MCF 10A (cell line): Measurements from ENCODE around the gene IL10RB. TPM values are rescaled to one million over a fixed set of nuclear protein-coding genes. Genes with fewer than 3 reads are reported as not detected.
A peak's percentile ranks its signal among the peaks of the same experiment; 100 is the strongest.

Experiments
- BruUV-seq: library from RNA; stranded (reverse); fragments of 400-500 nt; replicated peaks from 2 replicates; lab custom pipeline; 2021; lab: Mats Ljungman, UMichigan
- CTCF ChIA-PET: fragments of 300-600 bp; sonication (Branson Sonifier 250); formaldehyde crosslinking; extraction: SDS; loops from one replicate; lab custom pipeline; 2021; ENCODE audit warnings: antibody characterized with exemption, inconsistent platforms; lab: Yijun Ruan, JAX
- POLR2A ChIA-PET: fragments of 300-600, 350-650 bp; sonication (Branson Sonifier 250); formaldehyde crosslinking; extraction: SDS; loops from one replicate; lab custom pipeline; 2020; ENCODE audit warnings: antibody characterized with exemption, inconsistent platforms; lab: Yijun Ruan, JAX
- DNase-seq: peaks from one replicate; pipeline ENCODE4 v3.0.0-alpha.2; 2018; ENCODE audit not compliant: unreplicated experiment
- H3K27ac Mint-ChIP-seq: one replicate; pipeline ENCODE4 v1.8.0; 2022; ENCODE audit warnings: mild to moderate bottlenecking, low read depth, mixed read lengths; ENCODE audit not compliant: unreplicated experiment
- H3K27me3 Mint-ChIP-seq: one replicate; pipeline ENCODE4 v1.8.0; 2022; ENCODE audit warnings: mixed read lengths; ENCODE audit not compliant: insufficient read depth, unreplicated experiment
- H3K36me3 Mint-ChIP-seq: one replicate; pipeline ENCODE4 v1.8.0; 2022; ENCODE audit warnings: mild to moderate bottlenecking, moderate library complexity, mixed read lengths; ENCODE audit not compliant: insufficient read depth, unreplicated experiment
- H3K4me1 Mint-ChIP-seq: one replicate; pipeline ENCODE4 v1.8.0; 2022; ENCODE audit warnings: mixed read lengths; ENCODE audit not compliant: insufficient read depth, unreplicated experiment
- H3K4me3 Mint-ChIP-seq: one replicate; pipeline ENCODE4 v1.8.0; 2022; ENCODE audit warnings: mild to moderate bottlenecking, moderate library complexity, mixed read lengths; ENCODE audit not compliant: unreplicated experiment
- H3K9me3 Mint-ChIP-seq: one replicate; pipeline ENCODE4 v1.8.0; 2022; ENCODE audit warnings: mixed read lengths; ENCODE audit not compliant: unreplicated experiment
- intact Hi-C: fragments of 100-400 bp; cut with micrococcal nuclease; formaldehyde crosslinking; loops from 2 replicates; pipeline ENCODE4 v1.14.1; 2022
- total RNA-seq: library from RNA; stranded (reverse); gene quantifications from 2 replicates; pipeline ENCODE4 v1.2.3, GENCODE V29; 2022
- TF ChIP-seq, protein P1 (sequence below): fragments of 200-600 bp; IDR thresholded peaks from one replicate; pipeline ENCODE4 v1.8.0; 2022; ENCODE audit warnings: antibody characterized with exemption, mild to moderate bottlenecking; ENCODE audit not compliant: unreplicated experiment

The IL10RB gene
- total RNA-seq, 1 experiment from 2014 or later, result 23.2 TPM

DNA sequence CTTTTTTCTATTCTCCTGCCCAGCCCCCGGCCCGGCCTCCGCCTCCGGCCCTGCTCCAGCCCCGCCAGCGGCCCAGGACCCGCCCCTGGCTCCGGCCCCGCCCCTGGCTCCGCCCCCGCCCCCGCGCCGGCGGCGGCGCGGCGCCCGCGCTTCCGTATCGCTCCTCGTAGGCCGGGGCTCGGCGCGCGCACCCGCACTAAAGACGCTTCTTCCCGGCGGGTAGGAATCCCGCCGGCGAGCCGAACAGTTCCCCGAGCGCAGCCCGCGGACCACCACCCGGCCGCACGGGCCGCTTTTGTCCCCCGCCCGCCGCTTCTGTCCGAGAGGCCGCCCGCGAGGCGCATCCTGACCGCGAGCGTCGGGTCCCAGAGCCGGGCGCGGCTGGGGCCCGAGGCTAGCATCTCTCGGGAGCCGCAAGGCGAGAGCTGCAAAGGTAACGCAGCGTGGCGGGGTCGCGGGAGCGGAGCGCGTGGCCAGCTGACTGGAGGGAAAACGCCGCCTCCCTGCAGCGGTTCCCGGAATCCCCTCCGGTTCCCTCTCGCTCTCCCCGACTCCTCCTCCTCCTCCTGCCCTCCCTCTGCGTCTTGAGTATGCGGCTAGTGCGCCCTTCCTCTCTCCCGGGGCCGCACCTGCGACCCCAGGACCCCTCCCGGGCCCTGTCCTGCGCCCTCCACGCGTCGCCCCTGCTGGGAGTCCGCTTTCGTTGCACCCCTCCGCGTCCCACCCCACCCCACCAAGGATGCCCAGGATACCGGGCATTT, 36.2 kb upstream of the IL10RB start, which contains the start of gene IFNAR2:
Gene IFNAR2 (plus strand): TSS at position 155 of the 761 bp plus-strand sequence. CDS start 11,985 bp downstream, outside the sequence.
- Mint-ChIP-seq H3K36me3 (peaks cover 6% of the 10 kb centered on the region), H3K27me3 (no peaks in the 10 kb centered on the region), H3K9me3 (no peaks in the 10 kb centered on the region), H3K4me3 (peak within 1 kb of the TSS; percentile 82), H3K4me1 (peaks cover 23% of the 10 kb centered on the region), H3K27ac (no peak within 1 kb of the TSS)
- ChIA-PET POLR2A (interaction anchor here (0.6 to 3.5 kb wide), 19 partner anchors 9 to 458 kb away, joined by 3 to 21 read pairs (median 5); partner anchors contain the start of genes IFNAR1, IL10RB, PAXBP1 and TMEM50B), CTCF (interaction anchor here (1.0 to 1.1 kb wide), 2 partner anchors 10 to 37 kb away, joined by 3 to 4 read pairs; no protein-coding TSS in a partner anchor)
- DNase-seq, result peak; percentile 54
- no TSS peak for BruUV-seq
- intact Hi-C loops, result loop anchor here (10.0 kb wide), 1 partner anchor 95 kb away; the partner anchor contains the start of gene IFNAR1
- TF ChIP-seq, protein P1, sequence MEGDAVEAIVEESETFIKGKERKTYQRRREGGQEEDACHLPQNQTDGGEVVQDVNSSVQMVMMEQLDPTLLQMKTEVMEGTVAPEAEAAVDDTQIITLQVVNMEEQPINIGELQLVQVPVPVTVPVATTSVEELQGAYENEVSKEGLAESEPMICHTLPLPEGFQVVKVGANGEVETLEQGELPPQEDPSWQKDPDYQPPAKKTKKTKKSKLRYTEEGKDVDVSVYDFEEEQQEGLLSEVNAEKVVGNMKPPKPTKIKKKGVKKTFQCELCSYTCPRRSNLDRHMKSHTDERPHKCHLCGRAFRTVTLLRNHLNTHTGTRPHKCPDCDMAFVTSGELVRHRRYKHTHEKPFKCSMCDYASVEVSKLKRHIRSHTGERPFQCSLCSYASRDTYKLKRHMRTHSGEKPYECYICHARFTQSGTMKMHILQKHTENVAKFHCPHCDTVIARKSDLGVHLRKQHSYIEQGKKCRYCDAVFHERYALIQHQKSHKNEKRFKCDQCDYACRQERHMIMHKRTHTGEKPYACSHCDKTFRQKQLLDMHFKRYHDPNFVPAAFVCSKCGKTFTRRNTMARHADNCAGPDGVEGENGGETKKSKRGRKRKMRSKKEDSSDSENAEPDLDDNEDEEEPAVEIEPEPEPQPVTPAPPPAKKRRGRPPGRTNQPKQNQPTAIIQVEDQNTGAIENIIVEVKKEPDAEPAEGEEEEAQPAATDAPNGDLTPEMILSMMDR, result no peak

DNA sequence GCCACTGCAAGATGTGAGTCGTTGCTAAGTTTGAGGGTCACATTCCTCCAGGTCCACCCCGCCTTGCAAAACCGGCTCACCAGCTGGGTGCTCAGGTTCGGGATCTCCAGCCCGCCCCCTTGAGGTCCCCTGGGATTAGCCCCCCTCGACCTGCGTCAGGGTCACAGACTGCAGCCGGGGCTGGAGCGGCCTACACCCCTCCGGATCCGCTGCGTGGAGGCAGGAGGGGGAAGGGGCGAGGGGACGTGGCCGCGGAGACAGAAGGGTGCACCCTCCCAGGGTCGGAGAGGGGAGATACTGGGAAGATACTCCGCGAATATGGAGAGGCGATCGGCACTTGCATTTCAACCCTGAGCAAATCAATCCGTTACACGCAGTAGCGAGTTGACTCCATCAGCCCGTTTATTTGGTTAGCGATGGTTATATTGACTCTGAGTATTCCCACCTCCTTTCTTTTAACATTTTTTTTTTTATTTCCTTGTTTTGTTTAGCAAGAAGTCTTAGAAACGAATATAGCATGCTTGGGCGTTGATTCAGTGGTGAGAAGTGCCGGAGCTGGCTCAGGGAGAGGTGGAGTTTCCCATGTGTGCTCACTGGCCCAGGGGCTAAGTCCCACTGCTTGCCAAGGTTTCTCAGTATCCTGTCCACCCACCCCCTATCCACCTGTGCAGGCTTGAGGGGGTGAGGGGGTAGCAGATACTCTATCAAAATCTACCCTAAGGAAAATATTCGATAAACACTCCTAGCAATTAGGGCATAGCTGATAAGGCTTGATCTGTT, 35.4 kb upstream of the IL10RB start:
- TF ChIP-seq, protein P1, result no peak
- H3K27ac Mint-ChIP-seq, result no peak overlapping the region
- peaks cover 6% of the 10 kb centered on the region for H3K36me3 Mint-ChIP-seq
- DNase-seq, result peak; percentile 54
- intact Hi-C loops, result no loop called here
- peak overlapping the region; percentile 82 for H3K4me3 Mint-ChIP-seq
- peaks cover 23% of the 10 kb centered on the region for H3K4me1 Mint-ChIP-seq
- no peaks in the 10 kb centered on the region for H3K9me3 Mint-ChIP-seq
- CTCF ChIA-PET, result interaction anchor here (0.6 to 1.2 kb wide), 5 partner anchors 11 to 685 kb away, joined by 3 to 4 read pairs (median 3); partner anchors contain the start of gene ATP5PO
- BruUV-seq, result TSS peak; percentile 22
- POLR2A ChIA-PET, result interaction anchor here (0.6 to 3.5 kb wide), 20 partner anchors 9 to 459 kb away, joined by 3 to 21 read pairs (median 4); partner anchors contain the start of genes IFNAR1, IL10RB, PAXBP1 and TMEM50B
- H3K27me3 Mint-ChIP-seq, result no peaks in the 10 kb centered on the region

DNA sequence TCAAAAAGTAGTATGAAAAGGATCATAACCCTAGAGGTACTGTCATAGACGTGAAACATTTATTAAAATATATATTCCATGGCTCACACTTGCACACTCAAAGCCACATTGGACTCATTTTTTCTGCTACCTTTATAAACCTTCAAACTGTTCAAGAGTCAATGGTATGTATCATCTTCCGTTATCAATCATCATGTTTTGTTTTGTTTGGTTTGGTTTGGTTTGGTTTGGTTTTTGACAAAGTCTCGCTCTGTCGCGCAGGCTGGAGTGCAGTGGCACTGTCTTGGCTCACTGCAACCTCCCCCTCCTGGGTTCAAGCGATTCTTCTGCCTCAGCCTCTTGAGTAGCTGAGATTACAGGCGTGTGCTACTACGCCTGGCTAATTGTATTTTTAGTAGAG, 34.6 kb upstream of the IL10RB start:
- no peaks in the 10 kb centered on the region for H3K27me3 Mint-ChIP-seq
- H3K9me3 Mint-ChIP-seq, result no peaks in the 10 kb centered on the region
- intact Hi-C loops, result no loop called here
- ChIA-PET POLR2A (interaction anchor here (0.7 to 3.5 kb wide), 15 partner anchors 8 to 460 kb away, joined by 3 to 21 read pairs (median 4); partner anchors contain the start of genes IFNAR1, IL10RB, PAXBP1 and TMEM50B), CTCF (interaction anchor here (0.6 to 1.2 kb wide), 3 partner anchors 33 to 684 kb away, joined by 3 to 4 read pairs (median 3); partner anchors contain the start of gene ATP5PO)
- H3K4me3 Mint-ChIP-seq, result peak overlapping the region; percentile 64
- peaks cover 23% of the 10 kb centered on the region for H3K4me1 Mint-ChIP-seq
- H3K36me3 Mint-ChIP-seq, result peaks cover 6% of the 10 kb centered on the region
- BruUV-seq, result no TSS peak
- DNase-seq, result no peak
- no peak overlapping the region for H3K27ac Mint-ChIP-seq
- TF ChIP-seq, protein P1, result no peak
